Liver (tissue), 9 donors: ENCODE results near the gene DGCR8. TPM values are rescaled to one million over a fixed set of nuclear protein-coding genes. Genes with fewer than 3 reads are reported as not detected.

Source experiments
- DNase-seq: peaks from one replicate; pipeline ENCODE4 v3.0.0-alpha.2; 2017; ENCODE audit warnings: low spot score
- H3K27ac ChIP-seq, 2 donors: one replicate each; pipeline ENCODE4 v1.7.0; 2013; ENCODE audit warnings: inconsistent platforms in 2 of 2, low read length in 2 of 2, control low read depth in 1 of 2, low read depth in 1 of 2, mild to moderate bottlenecking in 1 of 2
- H3K27me3 ChIP-seq, 4 donors: one replicate each; pipeline versions ENCODE4 v1.6.1 to v1.7.0; 2013; ENCODE audit warnings: low read length in 3 of 4, inconsistent platforms in 1 of 4, mild to moderate bottlenecking in 1 of 4, moderate library complexity in 1 of 4; ENCODE audit not compliant: control insufficient read depth in 4 of 4, insufficient read depth in 4 of 4
- H3K36me3 ChIP-seq, 4 donors: one replicate each; pipeline versions ENCODE4 v1.6.1 to v1.7.0; 2013; ENCODE audit warnings: low read length in 3 of 4, mild to moderate bottlenecking in 3 of 4, low read depth in 1 of 4, moderate library complexity in 1 of 4; ENCODE audit not compliant: control insufficient read depth in 4 of 4, insufficient read depth in 3 of 4
- H3K4me1 ChIP-seq, 4 donors: one replicate each; pipeline versions ENCODE4 v1.6.1 to v1.7.0; 2013; ENCODE audit warnings: low read length in 3 of 4, mild to moderate bottlenecking in 3 of 4, moderate library complexity in 1 of 4; ENCODE audit not compliant: control insufficient read depth in 4 of 4, insufficient read depth in 4 of 4
- H3K4me3 ChIP-seq, 3 donors: one replicate each; pipeline versions ENCODE4 v1.6.1 to v1.7.0; 2013; ENCODE audit warnings: low read length in 3 of 3, control low read depth in 1 of 3, low read depth in 1 of 3, mild to moderate bottlenecking in 1 of 3
- H3K9ac ChIP-seq, 2 donors: one replicate each; pipeline ENCODE4 v1.7.0; 2013; ENCODE audit warnings: low read length in 2 of 2, mild to moderate bottlenecking in 2 of 2, moderate library complexity in 2 of 2, control low read depth in 1 of 2, low read depth in 1 of 2
- H3K9me3 ChIP-seq, 4 donors: one replicate each; pipeline versions ENCODE4 v1.6.1 to v1.7.0; 2013; ENCODE audit warnings: low read length in 3 of 4; ENCODE audit not compliant: control insufficient read depth in 4 of 4
- ATF3 ChIP-seq: IDR thresholded peaks from 2 replicates; pipeline ENCODE4 v1.6.1; 2016; ENCODE audit warnings: antibody characterized with exemption
- EGR1 ChIP-seq, 2 donors: IDR thresholded peaks; 2 replicates each; pipeline ENCODE4 v1.6.1; 2016 to 2018; ENCODE audit warnings: antibody characterized with exemption in 2 of 2, low read depth in 2 of 2
- FOXA1 ChIP-seq: IDR thresholded peaks from 2 replicates; pipeline ENCODE4 v1.6.1; 2016; ENCODE audit warnings: antibody characterized with exemption
- FOXA2 ChIP-seq: IDR thresholded peaks from 2 replicates; pipeline ENCODE4 v1.6.1; 2016; ENCODE audit warnings: antibody characterized with exemption
- GABPA ChIP-seq, 2 donors: IDR thresholded peaks in 1 of 2; conservative IDR thresholded peaks in 1 of 2; 2 replicates each; pipeline ENCODE4 v1.6.1; 2016; ENCODE audit warnings: antibody characterized with exemption in 2 of 2, mild to moderate bottlenecking in 1 of 2, moderate library complexity in 1 of 2
- HNF4A ChIP-seq, 2 donors: conservative IDR thresholded peaks; 2 replicates each; pipeline ENCODE4 v1.6.1; 2016; ENCODE audit warnings: antibody characterized with exemption in 2 of 2, mild to moderate bottlenecking in 2 of 2
- HNF4G ChIP-seq: IDR thresholded peaks from 2 replicates; pipeline ENCODE4 v1.6.1; 2016; ENCODE audit warnings: antibody characterized with exemption
- JUND ChIP-seq, 2 donors: IDR thresholded peaks; 2 replicates each; pipeline ENCODE4 v1.6.1; 2016; ENCODE audit warnings: antibody characterized with exemption in 2 of 2
- NR2F2 ChIP-seq: IDR thresholded peaks from 2 replicates; pipeline ENCODE4 v1.6.1; 2016; ENCODE audit warnings: antibody characterized with exemption
- RAD21 ChIP-seq, 2 donors: IDR thresholded peaks; 2 replicates each; pipeline ENCODE4 v1.6.1; 2016; ENCODE audit warnings: antibody characterized with exemption in 2 of 2, mild to moderate bottlenecking in 2 of 2
- RXRA ChIP-seq, 2 donors: IDR thresholded peaks; 2 replicates each; pipeline ENCODE4 v1.6.1; 2017 to 2018; ENCODE audit warnings: antibody characterized with exemption in 2 of 2, mild to moderate bottlenecking in 1 of 2
- SP1 ChIP-seq: IDR thresholded peaks from 2 replicates; pipeline ENCODE4 v1.6.1; 2018; ENCODE audit warnings: antibody characterized with exemption, mild to moderate bottlenecking
- TAF1 ChIP-seq: conservative IDR thresholded peaks from 2 replicates; pipeline ENCODE4 v1.6.1; 2016; ENCODE audit warnings: antibody characterized with exemption, mild to moderate bottlenecking
- YY1 ChIP-seq: IDR thresholded peaks from 2 replicates; pipeline ENCODE4 v1.6.1; 2016; ENCODE audit warnings: antibody characterized with exemption, mild to moderate bottlenecking
- WGBS: extraction: QIAGEN DNeasy Blood & Tissue Kit; methylation state at CpG from one replicate; pipeline ENCODE4 v1.1.7; 2013; 5-methylcytosine and 5-hydroxymethylcytosine counted together
- polyA plus RNA-seq, 2 donors: library from polyadenylated mRNA; stranded (reverse) in 1 of 2; unstranded in 1 of 2; fragments of 200-250 nt in 1 of 2; fragments of >200 nt in 1 of 2; fragmentation: Nextera tagmentation in 1 of 2; extraction: Ambion mirVana in 1 of 2; gene quantifications; one replicate each; pipeline versions ENCODE4 v1.2.1 to v1.2.3, GENCODE V29; 2013 to 2015
- total RNA-seq, 2 donors: library from RNA; depleted of rRNA; stranded (reverse); fragments of >200 nt; gene quantifications; one replicate each; pipeline ENCODE4 v1.2.3, GENCODE V29; 2014
- TF ChIP-seq, protein P1 (sequence below): IDR thresholded peaks from 2 replicates; pipeline ENCODE4 v1.6.1; 2016; ENCODE audit warnings: antibody characterized with exemption, mild to moderate bottlenecking
- TF ChIP-seq, protein P2 (sequence below): IDR thresholded peaks from 2 replicates; pipeline ENCODE4 v1.6.1; 2016; ENCODE audit warnings: antibody characterized with exemption
- TF ChIP-seq, protein P3 (sequence below): fragments of 150-350 bp; IDR thresholded peaks from 2 replicates; pipeline ENCODE4 v1.5.1; 2017; ENCODE audit warnings: improper control_type of control experiment, low read depth, low read length; ENCODE audit not compliant: missing input control
- donor health status: healthy.
- donor health status: healthy.
- donor health status: healthy.
- donor health status: healthy.
- donor health status: healthy.

The DGCR8 gene
- total and polyA plus RNA-seq, 4 donors: 7.9 to 27.1 (median 15.8) TPM

- no peak for TF ChIP-seq SP1
- TF ChIP-seq NR2F2: no peak
- TF ChIP-seq EGR1 (IDR thresholded peaks at IDR 0.05; ENCODE audit: low read depth in 2 of 2): no peak
These were observed 27.5 kb upstream of the DGCR8 start (continued) for GRCh38 chr22:20052309-20053259.

GRCh38 chr22:20053407-20054033, 26.5 kb upstream of the DGCR8 start:
- Histone ChIP-seq H3K9me3 (no peaks in the 10 kb centered on the region), H3K36me3 (peaks cover 10 to 48% (median 18%) of the 10 kb centered on the region in 4 donors)
- WGBS: 93% methylated on average over 14 of the region's 14 CpGs

GRCh38 chr22:20054034-20054427, 26.0 kb upstream of the DGCR8 start:
- H3K4me3 ChIP-seq: no peak overlapping the region
- no peak overlapping the region for H3K9ac ChIP-seq
- no peaks in the 10 kb centered on the region for H3K9me3 ChIP-seq
- peaks cover 10 to 47% (median 18%) of the 10 kb centered on the region in 4 donors for H3K36me3 ChIP-seq
- DNase-seq: no peak
- 94% methylated on average over 12 of the region's 12 CpGs for WGBS
- H3K27me3 ChIP-seq: no peaks in the 10 kb centered on the region
- H3K27ac ChIP-seq: no peak overlapping the region
- no peaks in the 10 kb centered on the region for H3K4me1 ChIP-seq
- TF ChIP-seq FOXA2 (no peak), SP1 (no peak), RAD21 (IDR thresholded peaks at IDR 0.05) (no peak), RXRA (IDR thresholded peaks at IDR 0.05) (no peak), YY1 (no peak), TAF1 (no peak), HNF4A (conservative IDR thresholded peaks at IDR 0.05) (no peak), JUND (IDR thresholded peaks at IDR 0.05) (no peak)
- TF ChIP-seq, protein P1, sequence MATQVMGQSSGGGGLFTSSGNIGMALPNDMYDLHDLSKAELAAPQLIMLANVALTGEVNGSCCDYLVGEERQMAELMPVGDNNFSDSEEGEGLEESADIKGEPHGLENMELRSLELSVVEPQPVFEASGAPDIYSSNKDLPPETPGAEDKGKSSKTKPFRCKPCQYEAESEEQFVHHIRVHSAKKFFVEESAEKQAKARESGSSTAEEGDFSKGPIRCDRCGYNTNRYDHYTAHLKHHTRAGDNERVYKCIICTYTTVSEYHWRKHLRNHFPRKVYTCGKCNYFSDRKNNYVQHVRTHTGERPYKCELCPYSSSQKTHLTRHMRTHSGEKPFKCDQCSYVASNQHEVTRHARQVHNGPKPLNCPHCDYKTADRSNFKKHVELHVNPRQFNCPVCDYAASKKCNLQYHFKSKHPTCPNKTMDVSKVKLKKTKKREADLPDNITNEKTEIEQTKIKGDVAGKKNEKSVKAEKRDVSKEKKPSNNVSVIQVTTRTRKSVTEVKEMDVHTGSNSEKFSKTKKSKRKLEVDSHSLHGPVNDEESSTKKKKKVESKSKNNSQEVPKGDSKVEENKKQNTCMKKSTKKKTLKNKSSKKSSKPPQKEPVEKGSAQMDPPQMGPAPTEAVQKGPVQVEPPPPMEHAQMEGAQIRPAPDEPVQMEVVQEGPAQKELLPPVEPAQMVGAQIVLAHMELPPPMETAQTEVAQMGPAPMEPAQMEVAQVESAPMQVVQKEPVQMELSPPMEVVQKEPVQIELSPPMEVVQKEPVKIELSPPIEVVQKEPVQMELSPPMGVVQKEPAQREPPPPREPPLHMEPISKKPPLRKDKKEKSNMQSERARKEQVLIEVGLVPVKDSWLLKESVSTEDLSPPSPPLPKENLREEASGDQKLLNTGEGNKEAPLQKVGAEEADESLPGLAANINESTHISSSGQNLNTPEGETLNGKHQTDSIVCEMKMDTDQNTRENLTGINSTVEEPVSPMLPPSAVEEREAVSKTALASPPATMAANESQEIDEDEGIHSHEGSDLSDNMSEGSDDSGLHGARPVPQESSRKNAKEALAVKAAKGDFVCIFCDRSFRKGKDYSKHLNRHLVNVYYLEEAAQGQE: no peak
- TF ChIP-seq, protein P2, sequence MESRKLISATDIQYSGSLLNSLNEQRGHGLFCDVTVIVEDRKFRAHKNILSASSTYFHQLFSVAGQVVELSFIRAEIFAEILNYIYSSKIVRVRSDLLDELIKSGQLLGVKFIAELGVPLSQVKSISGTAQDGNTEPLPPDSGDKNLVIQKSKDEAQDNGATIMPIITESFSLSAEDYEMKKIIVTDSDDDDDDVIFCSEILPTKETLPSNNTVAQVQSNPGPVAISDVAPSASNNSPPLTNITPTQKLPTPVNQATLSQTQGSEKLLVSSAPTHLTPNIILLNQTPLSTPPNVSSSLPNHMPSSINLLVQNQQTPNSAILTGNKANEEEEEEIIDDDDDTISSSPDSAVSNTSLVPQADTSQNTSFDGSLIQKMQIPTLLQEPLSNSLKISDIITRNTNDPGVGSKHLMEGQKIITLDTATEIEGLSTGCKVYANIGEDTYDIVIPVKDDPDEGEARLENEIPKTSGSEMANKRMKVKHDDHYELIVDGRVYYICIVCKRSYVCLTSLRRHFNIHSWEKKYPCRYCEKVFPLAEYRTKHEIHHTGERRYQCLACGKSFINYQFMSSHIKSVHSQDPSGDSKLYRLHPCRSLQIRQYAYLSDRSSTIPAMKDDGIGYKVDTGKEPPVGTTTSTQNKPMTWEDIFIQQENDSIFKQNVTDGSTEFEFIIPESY: no peak

More at GRCh38 chr22:20053407-20054033, 26.5 kb upstream of the DGCR8 start:
- H3K27me3 ChIP-seq: no peaks in the 10 kb centered on the region
- no peaks in the 10 kb centered on the region for H3K4me1 ChIP-seq
- DNase-seq: no peak
- no peak overlapping the region for H3K4me3 ChIP-seq
- no peak overlapping the region for H3K27ac ChIP-seq
- no peak overlapping the region for H3K9ac ChIP-seq
- TF ChIP-seq TAF1 (no peak), FOXA1 (no peak), GABPA (IDR thresholded peaks at IDR 0.05 in 1 of 2, conservative IDR thresholded peaks at IDR 0.05 in 1 of 2) (no peak), HNF4G (no peak), RXRA (IDR thresholded peaks at IDR 0.05) (no peak), ATF3 (no peak), FOXA2 (no peak), SP1 (no peak)
- TF ChIP-seq, protein P2: no peak
- TF ChIP-seq, protein P3, sequence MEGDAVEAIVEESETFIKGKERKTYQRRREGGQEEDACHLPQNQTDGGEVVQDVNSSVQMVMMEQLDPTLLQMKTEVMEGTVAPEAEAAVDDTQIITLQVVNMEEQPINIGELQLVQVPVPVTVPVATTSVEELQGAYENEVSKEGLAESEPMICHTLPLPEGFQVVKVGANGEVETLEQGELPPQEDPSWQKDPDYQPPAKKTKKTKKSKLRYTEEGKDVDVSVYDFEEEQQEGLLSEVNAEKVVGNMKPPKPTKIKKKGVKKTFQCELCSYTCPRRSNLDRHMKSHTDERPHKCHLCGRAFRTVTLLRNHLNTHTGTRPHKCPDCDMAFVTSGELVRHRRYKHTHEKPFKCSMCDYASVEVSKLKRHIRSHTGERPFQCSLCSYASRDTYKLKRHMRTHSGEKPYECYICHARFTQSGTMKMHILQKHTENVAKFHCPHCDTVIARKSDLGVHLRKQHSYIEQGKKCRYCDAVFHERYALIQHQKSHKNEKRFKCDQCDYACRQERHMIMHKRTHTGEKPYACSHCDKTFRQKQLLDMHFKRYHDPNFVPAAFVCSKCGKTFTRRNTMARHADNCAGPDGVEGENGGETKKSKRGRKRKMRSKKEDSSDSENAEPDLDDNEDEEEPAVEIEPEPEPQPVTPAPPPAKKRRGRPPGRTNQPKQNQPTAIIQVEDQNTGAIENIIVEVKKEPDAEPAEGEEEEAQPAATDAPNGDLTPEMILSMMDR: no peak
